ENCODE measurements around the gene WIPF3.

DNA sequence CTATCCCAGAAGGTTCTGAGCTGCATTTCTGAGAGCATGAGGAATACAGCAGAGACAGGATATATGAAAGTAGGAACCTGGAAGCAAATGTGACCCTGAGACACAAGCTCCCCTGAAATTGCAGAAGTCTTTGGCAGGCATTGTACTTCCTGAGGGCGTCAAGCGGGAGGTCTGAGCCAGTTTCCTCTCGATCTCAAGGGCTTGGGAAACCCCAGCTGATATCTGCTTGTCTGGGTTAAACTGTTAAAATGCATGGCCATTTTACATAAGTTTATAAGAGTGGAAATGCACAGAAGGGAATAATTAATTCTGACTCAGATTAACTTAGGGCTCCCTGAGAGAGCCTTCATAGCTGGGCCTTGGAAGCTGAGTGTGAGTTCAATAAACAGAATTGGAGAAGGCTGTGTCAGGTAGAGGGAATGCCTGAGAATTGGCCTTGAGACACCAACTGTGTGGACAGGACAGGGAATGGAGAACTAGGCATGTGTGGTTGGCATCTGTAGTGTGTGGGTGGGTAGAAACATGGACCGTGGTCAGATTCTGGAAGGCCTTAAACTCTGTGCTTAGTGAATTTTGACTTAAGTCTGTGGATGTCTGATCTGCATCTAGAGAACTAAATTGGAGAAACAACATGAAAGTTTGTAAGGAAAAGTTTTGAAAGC, 53.3 kb downstream of the WIPF3 start:
- TF ChIP-seq EP300 (IDR thresholded peaks at IDR 0.05) = no peak
- no peak for TF ChIP-seq CTCF (IDR thresholded peaks at IDR 0.05)
- TF ChIP-seq POLR2AphosphoS5 (IDR thresholded peaks at IDR 0.05) = no peak

All from upper lobe of left lung (tissue), 4 donors.